LNCaP clone FGC (cell line): ENCODE results near the gene SRGAP1.
A peak's percentile ranks its signal among the peaks of the same experiment; 100 is the strongest.

ENCODE experiments used
- DNase-seq: peaks from one replicate; pipeline ENCODE4 v3.0.0-alpha.2; 2011; ENCODE audit warnings: low read depth
- H3K4me3 ChIP-seq: 2 replicates; pipeline ENCODE4 v1.5.1; 2011; ENCODE audit warnings: mild to moderate bottlenecking, low read depth, low read length, control low read depth
- TF ChIP-seq, protein P1 (sequence below): IDR thresholded peaks from 2 replicates; pipeline ENCODE4 v1.5.1; 2012; ENCODE audit warnings: mild to moderate bottlenecking; ENCODE audit not compliant: control insufficient read depth, insufficient read depth; ENCODE audit errors: extremely low read depth

Gene SRGAP1

DNA sequence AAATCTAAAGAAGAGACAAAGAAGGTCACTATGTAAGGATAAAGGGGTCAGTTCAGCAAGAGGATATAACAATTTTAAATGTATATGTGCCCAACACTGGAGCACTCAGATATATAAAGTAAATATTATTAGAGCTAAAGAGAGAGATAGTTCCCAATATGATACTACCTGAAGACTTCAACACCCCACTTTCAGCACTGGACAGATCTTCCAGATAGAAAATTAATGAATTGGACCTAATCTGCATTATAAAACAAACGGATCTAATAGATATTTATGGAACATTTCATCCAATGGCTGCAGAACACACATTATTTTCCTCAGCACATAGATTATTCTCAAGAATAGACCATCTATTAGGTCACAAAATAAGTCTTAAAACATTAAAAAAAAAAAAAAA, 24.1 kb upstream of the SRGAP1 start:
- no peak for DNase-seq
- TF ChIP-seq, protein P1, sequence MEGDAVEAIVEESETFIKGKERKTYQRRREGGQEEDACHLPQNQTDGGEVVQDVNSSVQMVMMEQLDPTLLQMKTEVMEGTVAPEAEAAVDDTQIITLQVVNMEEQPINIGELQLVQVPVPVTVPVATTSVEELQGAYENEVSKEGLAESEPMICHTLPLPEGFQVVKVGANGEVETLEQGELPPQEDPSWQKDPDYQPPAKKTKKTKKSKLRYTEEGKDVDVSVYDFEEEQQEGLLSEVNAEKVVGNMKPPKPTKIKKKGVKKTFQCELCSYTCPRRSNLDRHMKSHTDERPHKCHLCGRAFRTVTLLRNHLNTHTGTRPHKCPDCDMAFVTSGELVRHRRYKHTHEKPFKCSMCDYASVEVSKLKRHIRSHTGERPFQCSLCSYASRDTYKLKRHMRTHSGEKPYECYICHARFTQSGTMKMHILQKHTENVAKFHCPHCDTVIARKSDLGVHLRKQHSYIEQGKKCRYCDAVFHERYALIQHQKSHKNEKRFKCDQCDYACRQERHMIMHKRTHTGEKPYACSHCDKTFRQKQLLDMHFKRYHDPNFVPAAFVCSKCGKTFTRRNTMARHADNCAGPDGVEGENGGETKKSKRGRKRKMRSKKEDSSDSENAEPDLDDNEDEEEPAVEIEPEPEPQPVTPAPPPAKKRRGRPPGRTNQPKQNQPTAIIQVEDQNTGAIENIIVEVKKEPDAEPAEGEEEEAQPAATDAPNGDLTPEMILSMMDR: no peak
- H3K4me3 ChIP-seq: no peak overlapping the region

DNA sequence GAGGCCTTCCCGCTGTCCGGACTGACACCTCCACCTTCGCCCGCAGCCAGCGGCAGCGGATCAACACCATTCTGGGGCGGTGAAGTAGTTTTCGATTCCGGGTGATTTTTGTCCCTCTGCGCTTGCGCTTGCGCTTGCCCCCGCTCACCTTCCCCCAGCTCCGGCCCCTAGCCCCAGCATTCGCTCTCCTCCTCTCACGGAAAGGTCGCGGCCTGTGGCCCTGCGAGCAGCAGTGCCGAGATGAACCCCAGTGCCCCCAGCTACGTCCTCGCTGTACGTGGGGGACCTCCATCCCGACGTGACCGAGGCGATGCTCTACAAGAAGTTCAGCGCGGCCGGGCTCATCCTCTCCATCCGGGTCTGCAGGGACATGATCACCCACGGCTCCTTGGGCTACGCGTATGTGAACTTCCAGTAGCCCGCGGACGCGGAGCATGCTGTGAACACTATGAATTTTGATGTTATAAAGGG, 22.7 kb upstream of the SRGAP1 start:
- TF ChIP-seq, protein P1: no peak
- no peak overlapping the region for H3K4me3 ChIP-seq
- DNase-seq: no peak

DNA sequence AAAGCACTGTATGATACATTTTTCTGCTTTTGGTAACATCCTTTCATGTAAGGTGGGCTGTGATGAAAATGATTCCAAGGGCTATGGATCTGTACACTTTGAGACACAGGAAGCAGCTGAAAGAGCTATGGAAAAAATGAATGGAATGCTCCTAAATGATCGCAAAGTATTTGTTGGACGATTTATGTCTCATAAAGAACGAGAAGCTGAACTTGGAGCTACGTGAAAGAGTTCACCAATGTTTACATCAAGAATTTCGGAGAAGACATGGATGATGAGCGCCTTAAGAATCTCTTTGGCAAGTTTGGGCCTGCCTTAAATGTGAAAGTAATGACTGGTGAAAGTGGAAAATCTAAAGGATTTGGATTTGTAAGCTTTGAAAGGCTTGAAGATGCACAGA, 22.1 kb upstream of the SRGAP1 start:
- DNase-seq: no peak
- no peak overlapping the region for H3K4me3 ChIP-seq
- TF ChIP-seq, protein P1: no peak

DNA sequence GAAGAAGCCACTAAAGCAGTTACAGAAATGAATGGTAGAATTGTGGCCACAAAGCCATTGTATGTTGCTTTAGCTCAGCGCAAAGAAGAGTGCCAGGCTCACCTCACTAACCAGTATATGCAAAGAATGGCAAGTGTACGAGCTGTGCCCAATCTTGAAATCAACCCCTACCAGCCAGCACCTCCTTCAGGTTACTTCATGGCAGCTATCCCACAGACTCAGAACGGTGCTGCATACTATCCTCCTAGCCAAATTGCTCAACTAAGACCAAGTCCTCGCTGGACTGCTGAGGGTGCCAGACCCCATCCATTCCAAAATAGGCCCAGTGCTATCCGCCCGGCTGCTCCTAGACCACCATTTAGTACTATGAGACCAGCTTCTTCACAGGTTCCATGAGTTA, 21.5 kb upstream of the SRGAP1 start:
- DNase-seq: no peak
- no peak overlapping the region for H3K4me3 ChIP-seq
- TF ChIP-seq, protein P1: no peak

DNA sequence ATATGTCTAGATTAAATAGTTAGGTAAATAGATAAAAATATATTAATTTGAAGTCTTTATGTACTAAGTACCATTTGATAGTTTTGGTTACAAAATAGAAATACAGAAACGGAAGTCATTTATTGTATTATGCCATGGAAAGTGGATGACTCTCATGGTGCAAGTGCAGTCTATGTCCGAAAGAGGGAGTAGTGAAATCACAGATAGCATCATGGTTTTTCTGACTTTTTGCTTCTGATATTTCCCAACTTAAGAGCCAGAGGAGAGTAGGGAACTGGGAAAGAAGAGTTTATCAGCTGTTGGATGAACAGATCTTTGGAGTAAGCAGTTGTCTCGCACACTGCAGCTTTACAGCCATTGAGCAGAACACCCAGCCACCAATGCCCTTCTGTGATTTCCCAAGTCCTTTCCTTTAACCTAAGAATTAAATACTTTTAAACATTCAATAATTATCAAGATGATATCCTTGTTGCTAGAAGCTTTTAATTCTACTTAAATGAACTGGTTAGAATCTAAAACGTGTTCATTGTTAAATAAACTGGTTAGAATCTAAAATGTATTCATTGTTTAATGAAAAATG, 18.4 kb upstream of the SRGAP1 start:
- TF ChIP-seq, protein P1: peak; percentile 84
- H3K4me3 ChIP-seq: no peak overlapping the region
- DNase-seq: no peak

DNA sequence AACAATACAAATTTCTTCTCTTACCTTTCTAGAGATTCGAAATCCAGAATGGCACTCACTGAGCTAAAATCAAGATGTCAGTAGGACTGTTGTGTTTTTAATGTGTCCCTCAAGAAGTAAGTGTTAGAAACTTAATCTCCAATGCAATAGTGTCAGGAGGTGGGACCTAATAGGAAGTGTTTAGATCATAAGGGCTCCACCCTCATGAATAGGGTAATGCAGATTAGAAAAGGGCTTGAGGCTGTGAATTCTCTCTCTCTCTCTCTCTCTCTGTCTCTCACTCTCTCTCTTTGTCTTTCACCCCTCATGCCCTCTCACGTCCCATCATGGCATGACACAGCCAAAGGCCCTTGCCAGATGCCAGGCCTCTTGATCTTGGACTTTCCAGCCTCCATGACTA, 15.6 kb upstream of the SRGAP1 start:
- no peak overlapping the region for H3K4me3 ChIP-seq
- no peak for DNase-seq
- TF ChIP-seq, protein P1: no peak

DNA sequence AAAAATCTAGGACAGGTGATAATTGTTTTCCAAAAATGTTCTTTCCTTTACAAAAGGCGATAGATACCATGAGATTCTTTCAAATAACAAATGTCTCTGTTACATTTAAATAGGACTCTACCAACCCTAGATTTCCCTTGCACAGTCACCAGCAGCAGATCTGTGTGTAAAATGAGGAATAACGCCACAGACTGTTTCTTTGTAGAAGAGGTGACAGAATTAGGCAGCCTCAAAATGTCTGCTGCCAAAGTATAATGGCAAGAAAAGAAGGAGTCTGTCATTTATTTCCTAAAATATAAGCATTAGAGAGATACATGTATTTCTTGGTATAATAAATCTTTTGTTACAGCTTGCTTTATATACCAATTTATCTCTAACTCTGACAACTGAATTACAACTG, 8.5 kb upstream of the SRGAP1 start:
- DNase-seq: no peak
- TF ChIP-seq, protein P1: no peak
- no peak overlapping the region for H3K4me3 ChIP-seq
